ENCODE measurements around the gene DCHS2.
"Not testable (repeated sequence)": the region's sequence is repeated elsewhere in the genome, so short reads cannot be mapped to it uniquely, and the experiment has no call there.

DNA sequence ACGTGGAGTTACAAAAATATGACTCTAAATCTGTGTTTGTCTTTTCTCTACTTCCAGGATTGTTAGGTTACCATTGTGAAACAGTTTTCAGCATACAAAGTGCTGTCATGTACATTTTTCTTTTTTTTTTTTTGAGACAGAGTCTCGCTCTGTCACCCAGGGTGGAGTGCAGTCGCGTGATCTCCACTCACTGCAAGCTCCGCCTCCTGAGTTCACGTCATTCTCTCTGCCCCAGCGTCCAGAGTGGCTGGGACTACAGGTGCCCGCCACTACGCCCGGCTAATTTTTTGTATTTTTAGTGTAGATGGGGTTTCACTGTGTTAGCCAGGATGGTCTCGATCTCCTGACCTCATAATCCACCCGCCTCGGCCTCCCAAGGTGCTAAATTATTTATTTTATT, 274.2 kb downstream of the DCHS2 start:
- not testable (repeated sequence) for TF ChIP-seq EZH2 (IDR thresholded peaks at IDR 0.05; ENCODE audit: borderline replicate concordance)
- TF ChIP-seq, protein P1, sequence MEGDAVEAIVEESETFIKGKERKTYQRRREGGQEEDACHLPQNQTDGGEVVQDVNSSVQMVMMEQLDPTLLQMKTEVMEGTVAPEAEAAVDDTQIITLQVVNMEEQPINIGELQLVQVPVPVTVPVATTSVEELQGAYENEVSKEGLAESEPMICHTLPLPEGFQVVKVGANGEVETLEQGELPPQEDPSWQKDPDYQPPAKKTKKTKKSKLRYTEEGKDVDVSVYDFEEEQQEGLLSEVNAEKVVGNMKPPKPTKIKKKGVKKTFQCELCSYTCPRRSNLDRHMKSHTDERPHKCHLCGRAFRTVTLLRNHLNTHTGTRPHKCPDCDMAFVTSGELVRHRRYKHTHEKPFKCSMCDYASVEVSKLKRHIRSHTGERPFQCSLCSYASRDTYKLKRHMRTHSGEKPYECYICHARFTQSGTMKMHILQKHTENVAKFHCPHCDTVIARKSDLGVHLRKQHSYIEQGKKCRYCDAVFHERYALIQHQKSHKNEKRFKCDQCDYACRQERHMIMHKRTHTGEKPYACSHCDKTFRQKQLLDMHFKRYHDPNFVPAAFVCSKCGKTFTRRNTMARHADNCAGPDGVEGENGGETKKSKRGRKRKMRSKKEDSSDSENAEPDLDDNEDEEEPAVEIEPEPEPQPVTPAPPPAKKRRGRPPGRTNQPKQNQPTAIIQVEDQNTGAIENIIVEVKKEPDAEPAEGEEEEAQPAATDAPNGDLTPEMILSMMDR (IDR thresholded peaks at IDR 0.05; ENCODE audit: poor library complexity) = not testable (repeated sequence)
